AG04450 (cell line): ENCODE results near the gene CLMP. TPM values are rescaled to one million over a fixed set of nuclear protein-coding genes. Genes with fewer than 3 reads are reported as not detected.

Experiments used
- CTCF ChIA-PET: fragments of 300-600, 350-600 bp; formaldehyde crosslinking; extraction: SDS; loops from one replicate; lab custom pipeline; 2022; ENCODE audit warnings: antibody characterized with exemption, inconsistent platforms; lab: Charles Lee
- POLR2A ChIA-PET: fragments of 350-600 bp; formaldehyde crosslinking; extraction: SDS; loops from one replicate; lab custom pipeline; 2021; ENCODE audit warnings: antibody characterized with exemption, inconsistent platforms; lab: Yijun Ruan, JAX
- DNase-seq: peaks from one replicate; pipeline ENCODE4 v3.0.0-alpha.2; 2011; ENCODE audit warnings: low read depth, low spot score
- H3K27ac ChIP-seq: one replicate; pipeline ENCODE4 v1.5.1; 2012; ENCODE audit warnings: low read depth, low read length, control low read depth
- H3K27me3 ChIP-seq: one replicate; pipeline ENCODE4 v1.6.0; 2012; ENCODE audit warnings: low read length; ENCODE audit not compliant: control insufficient read depth, insufficient read depth
- H3K4me3 ChIP-seq: 2 replicates; pipeline ENCODE4 v1.5.1; 2011; ENCODE audit warnings: mild to moderate bottlenecking, low read depth, low read length, control low read depth
- H3K9me3 ChIP-seq: 2 replicates; pipeline ENCODE4 v1.5.1; 2012; ENCODE audit warnings: low read length; ENCODE audit not compliant: control insufficient read depth, insufficient read depth
- polyA plus RNA-seq: library from polyadenylated mRNA; depleted of rRNA; stranded (reverse); fragments of >200 nt; gene quantifications from 2 replicates; pipeline ENCODE4 v1.2.3, GENCODE V29; 2011
- TF ChIP-seq, protein P1 (sequence below): IDR thresholded peaks from 2 replicates; pipeline ENCODE4 v1.5.1; 2011; ENCODE audit warnings: low read depth, low read length, control low read depth, inconsistent platforms

The CLMP gene
- polyA plus RNA-seq, 1 experiment = 288 TPM

DNA sequence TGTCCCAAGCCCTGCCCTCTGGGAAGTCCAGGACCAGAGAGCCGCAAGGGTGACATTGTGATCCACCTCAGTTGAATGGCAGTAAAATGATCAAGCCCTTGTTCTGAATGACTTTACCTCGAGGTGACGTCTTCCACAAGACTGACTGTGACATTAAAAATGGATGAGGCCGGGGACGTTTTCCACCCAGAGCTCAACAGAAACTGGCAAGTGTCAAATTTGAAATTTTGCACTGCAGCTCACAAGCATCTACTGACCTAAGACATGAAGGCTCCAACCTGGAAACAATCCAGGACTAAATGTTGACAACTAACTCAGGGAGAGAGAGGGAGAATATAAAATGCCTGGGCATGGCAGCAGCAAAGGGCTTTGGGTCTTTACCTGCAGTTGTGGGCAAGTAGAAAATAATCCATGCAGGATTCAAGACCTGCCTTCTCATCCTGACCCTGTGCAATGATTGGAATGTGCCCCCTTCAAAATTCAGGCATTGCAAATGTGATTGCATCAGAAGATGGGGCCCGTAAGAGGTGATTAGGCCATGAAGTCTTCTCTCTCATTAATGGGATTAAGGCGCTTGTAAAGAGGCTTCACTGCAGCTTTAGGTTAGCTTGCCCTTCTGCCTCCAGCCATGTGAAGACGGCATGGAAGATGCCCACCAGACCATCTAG, 33.6 kb upstream of the CLMP start:
- CTCF ChIA-PET = interaction anchor here (0.6 to 2.1 kb wide), 2 partner anchors 18 to 23 kb away, joined by 3 to 5 read pairs; no protein-coding TSS in a partner anchor
- no peak for DNase-seq
- Histone ChIP-seq H3K27ac (no peak overlapping the region), H3K9me3 (no peaks in the 10 kb centered on the region), H3K27me3 (no peaks in the 10 kb centered on the region), H3K4me3 (no peak overlapping the region)
- TF ChIP-seq, protein P1, sequence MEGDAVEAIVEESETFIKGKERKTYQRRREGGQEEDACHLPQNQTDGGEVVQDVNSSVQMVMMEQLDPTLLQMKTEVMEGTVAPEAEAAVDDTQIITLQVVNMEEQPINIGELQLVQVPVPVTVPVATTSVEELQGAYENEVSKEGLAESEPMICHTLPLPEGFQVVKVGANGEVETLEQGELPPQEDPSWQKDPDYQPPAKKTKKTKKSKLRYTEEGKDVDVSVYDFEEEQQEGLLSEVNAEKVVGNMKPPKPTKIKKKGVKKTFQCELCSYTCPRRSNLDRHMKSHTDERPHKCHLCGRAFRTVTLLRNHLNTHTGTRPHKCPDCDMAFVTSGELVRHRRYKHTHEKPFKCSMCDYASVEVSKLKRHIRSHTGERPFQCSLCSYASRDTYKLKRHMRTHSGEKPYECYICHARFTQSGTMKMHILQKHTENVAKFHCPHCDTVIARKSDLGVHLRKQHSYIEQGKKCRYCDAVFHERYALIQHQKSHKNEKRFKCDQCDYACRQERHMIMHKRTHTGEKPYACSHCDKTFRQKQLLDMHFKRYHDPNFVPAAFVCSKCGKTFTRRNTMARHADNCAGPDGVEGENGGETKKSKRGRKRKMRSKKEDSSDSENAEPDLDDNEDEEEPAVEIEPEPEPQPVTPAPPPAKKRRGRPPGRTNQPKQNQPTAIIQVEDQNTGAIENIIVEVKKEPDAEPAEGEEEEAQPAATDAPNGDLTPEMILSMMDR = no peak
- POLR2A ChIA-PET = no interaction called here

DNA sequence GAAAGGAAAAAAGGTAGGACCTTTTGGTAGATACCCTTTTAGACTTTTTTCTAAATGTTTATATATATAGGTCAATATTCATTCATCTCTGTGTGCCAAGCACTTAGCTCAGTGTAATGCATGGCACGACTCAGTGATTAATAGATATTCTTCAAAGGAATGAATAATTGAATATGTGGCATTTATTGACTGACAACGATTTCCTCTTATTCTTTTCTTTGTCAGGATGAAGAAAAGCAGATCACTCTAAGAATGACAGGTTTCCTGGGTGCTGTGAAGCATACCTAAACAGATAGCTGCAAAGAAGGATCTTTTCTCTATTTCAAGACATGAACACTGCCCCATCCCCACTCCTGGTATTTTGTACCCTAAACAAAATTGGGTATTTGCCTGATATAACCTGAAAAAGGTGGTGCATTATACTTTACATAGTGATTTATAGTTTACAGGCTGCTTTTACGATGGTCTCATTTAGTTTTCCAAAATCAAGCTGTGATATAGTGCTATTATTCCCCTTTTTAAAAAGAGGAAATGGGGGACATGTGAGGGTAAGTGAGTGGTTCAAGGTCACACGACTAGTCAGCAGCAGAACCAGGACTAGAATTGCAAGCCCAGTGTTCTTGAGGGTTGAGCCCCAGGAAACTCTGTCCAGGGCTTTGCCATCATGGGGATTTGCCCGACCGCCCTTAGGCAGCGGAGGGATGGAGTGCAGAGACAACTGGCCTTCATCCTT, 32.9 kb upstream of the CLMP start:
- no peak for DNase-seq
- no peaks in the 10 kb centered on the region for H3K27me3 ChIP-seq
- H3K27ac ChIP-seq = no peak overlapping the region
- ChIA-PET POLR2A (no interaction called here), CTCF (interaction anchor here (0.6 to 2.1 kb wide), 2 partner anchors 19 to 24 kb away, joined by 3 to 5 read pairs; no protein-coding TSS in a partner anchor)
- H3K9me3 ChIP-seq = peaks cover under 1% of the 10 kb centered on the region; the same call in 1 of the 2 replicates
- H3K4me3 ChIP-seq = no peak overlapping the region
- TF ChIP-seq, protein P1 = no peak

DNA sequence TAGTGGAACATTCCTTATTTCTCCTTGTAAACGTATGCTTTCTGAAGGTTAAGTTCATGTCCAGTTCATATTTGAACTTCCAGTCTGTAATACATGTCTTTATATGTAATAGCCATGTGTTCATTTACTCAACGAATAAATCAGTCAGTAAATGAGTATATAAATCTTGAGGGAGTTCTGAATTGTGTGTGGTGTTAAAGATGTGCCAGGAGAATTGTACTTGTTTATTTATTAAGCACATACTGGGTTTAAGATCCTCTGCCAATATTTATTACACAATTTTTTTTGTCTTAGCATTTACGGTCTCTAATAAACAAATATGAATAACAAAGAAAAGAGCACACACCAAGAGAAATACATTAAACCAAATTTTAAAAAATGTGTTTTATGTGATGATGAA, 26.5 kb upstream of the CLMP start:
- DNase-seq = no peak
- Histone ChIP-seq H3K4me3 (no peak overlapping the region), H3K27ac (no peak overlapping the region), H3K9me3 (peaks cover 7% of the 10 kb centered on the region; the same call in 1 of the 2 replicates), H3K27me3 (no peaks in the 10 kb centered on the region)
- CTCF ChIA-PET = interaction anchor here (0.9 kb wide), 1 partner anchor 55 kb away, joined by 3 read pairs; no protein-coding TSS in a partner anchor
- TF ChIP-seq, protein P1 = no peak
- POLR2A ChIA-PET = interaction anchor here (0.8 kb wide), 1 partner anchor 19 kb away, joined by 3 read pairs; no protein-coding TSS in a partner anchor

DNA sequence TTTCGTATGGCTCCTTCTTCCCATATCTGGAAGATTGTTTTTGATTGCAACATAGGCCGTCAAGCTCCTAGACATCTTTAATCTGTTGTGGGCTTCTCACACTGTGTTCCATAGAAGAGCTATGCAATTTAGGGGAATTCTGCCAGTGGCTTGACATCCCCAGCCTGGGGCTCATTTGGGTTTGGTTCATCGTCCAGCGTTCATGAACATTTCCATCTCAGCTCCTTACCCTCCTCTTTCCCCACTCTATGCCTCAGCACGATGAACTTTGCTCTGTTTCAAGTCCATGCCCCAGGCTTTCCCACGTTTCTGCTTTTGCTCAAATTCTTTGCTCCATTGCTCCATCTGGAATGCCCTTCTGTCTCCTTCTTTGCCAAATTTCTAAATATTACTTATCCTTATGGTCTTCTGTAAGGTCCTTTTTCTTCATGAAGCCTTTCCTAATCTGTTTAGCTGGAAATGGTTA, 26.1 kb upstream of the CLMP start:
- DNase-seq = no peak

More for the DNA sequence above, 26.1 kb upstream of the CLMP start:
- ChIA-PET POLR2A (interaction anchor here (0.6 to 0.8 kb wide), 2 partner anchors 19 to 144 kb away, joined by 3 to 6 read pairs; no protein-coding TSS in a partner anchor), CTCF (interaction anchor here (0.6 to 0.9 kb wide), 2 partner anchors 55 to 81 kb away, joined by 3 read pairs; no protein-coding TSS in a partner anchor)
- Histone ChIP-seq H3K4me3 (no peak overlapping the region), H3K27ac (peak overlapping the region; percentile 3), H3K9me3 (peaks cover 7% of the 10 kb centered on the region; the same call in 1 of the 2 replicates), H3K27me3 (no peaks in the 10 kb centered on the region)
- TF ChIP-seq, protein P1 = no peak
